ENCODE data around the gene PIGC.

Gene PIGC

GRCh38 chr1:172477741-172478140 is 33.9 kb upstream of the PIGC start:
- no peaks in the 10 kb centered on the region for H3K27me3 ChIP-seq (ENCODE audit: control insufficient read depth in 1 of 2, insufficient read depth in 2 of 2, low read length in 2 of 2)
- H3K9ac ChIP-seq (ENCODE audit: low read length): no peak overlapping the region
- no peak overlapping the region for H3K4me3 ChIP-seq (ENCODE audit: low read depth in 1 of 2, low read length in 2 of 2)
- no peaks in the 10 kb centered on the region for H3K4me1 ChIP-seq (ENCODE audit: insufficient read depth, low read length)
- no peaks in the 10 kb centered on the region for H3K36me3 ChIP-seq (ENCODE audit: insufficient read depth, low read length)
- H3K27ac ChIP-seq (ENCODE audit: low read depth, low read length): no peak overlapping the region
- H3K9me3 ChIP-seq (ENCODE audit: low read length): no peaks in the 10 kb centered on the region

- H3K9ac ChIP-seq (ENCODE audit: low read length): no peak overlapping the region
- H3K36me3 ChIP-seq (ENCODE audit: insufficient read depth, low read length): no peaks in the 10 kb centered on the region
- no peaks in the 10 kb centered on the region for H3K4me1 ChIP-seq (ENCODE audit: insufficient read depth, low read length)
- no peaks in the 10 kb centered on the region for H3K9me3 ChIP-seq (ENCODE audit: low read length)
- no peak overlapping the region for H3K27ac ChIP-seq (ENCODE audit: low read depth, low read length)
- H3K4me3 ChIP-seq (ENCODE audit: low read depth in 1 of 2, low read length in 2 of 2): no peak overlapping the region
- H3K27me3 ChIP-seq (ENCODE audit: control insufficient read depth in 1 of 2, insufficient read depth in 2 of 2, low read length in 2 of 2): no peaks in the 10 kb centered on the region
These were observed 33.3 kb upstream of the PIGC start for GRCh38 chr1:172477216-172477615.

DNA sequence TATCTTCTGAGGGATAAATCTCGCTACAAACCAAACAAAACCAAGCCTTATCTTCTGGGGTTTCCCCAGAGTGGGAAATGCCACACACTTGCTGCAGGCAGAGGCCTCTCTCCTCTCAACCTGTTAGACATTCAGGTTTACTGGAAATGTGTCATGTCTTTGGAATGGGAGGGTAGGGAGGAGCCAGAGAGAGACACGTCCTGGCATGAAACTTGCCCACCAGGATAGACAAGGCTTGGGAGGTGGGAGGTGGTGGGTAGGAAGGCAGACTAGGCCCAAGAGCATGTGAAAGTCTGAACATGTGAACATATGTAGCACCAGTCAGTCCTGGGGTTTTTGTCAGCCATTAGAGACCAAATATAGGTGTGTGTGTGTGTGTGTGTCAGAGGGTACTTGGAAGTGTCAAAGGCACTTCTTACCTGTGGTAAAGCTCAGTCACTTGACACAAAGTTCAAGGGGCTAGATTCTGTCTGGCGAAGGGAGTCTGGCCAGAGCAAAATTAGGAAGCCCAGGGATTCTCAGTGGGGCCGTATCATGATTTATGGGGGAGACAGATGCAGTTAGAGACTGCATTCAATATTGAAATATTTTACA is 32.4 kb upstream of the PIGC start:
- Histone ChIP-seq H3K36me3 (ENCODE audit: insufficient read depth, low read length) (no peaks in the 10 kb centered on the region), H3K27ac (ENCODE audit: low read depth, low read length) (no peak overlapping the region), H3K4me3 (ENCODE audit: low read depth in 1 of 2, low read length in 2 of 2) (no peak overlapping the region), H3K27me3 (ENCODE audit: control insufficient read depth in 1 of 2, insufficient read depth in 2 of 2, low read length in 2 of 2) (no peaks in the 10 kb centered on the region), H3K4me1 (ENCODE audit: insufficient read depth, low read length) (no peaks in the 10 kb centered on the region), H3K9ac (ENCODE audit: low read length) (no peak overlapping the region), H3K9me3 (ENCODE audit: low read length) (no peaks in the 10 kb centered on the region)

DNA sequence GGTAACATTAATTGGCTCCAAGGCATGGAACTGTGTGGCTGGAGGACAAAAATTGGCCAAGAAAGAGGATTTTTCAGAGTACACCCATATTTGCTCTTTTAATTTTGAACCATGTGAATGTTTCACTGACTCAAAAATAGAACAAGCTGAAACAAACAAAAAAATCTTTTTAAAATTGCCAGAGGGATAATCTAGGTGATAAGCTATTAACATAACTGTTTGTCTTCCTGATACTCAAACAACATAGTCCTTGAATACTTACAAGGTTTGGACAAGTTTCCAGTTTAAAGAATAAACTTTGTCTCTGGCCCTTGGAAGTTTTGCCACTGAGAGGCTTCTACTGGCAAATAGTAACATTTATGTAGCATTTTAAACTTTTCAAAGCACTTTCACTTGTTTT is 30.0 kb upstream of the PIGC start:
- H3K36me3 ChIP-seq (ENCODE audit: insufficient read depth, low read length): no peaks in the 10 kb centered on the region
- no peaks in the 10 kb centered on the region for H3K9me3 ChIP-seq (ENCODE audit: low read length)
- H3K4me3 ChIP-seq (ENCODE audit: low read depth in 1 of 2, low read length in 2 of 2): no peak overlapping the region
- no peak overlapping the region for H3K27ac ChIP-seq (ENCODE audit: low read depth, low read length)
- H3K4me1 ChIP-seq (ENCODE audit: insufficient read depth, low read length): no peaks in the 10 kb centered on the region
- no peak overlapping the region for H3K9ac ChIP-seq (ENCODE audit: low read length)
- H3K27me3 ChIP-seq (ENCODE audit: control insufficient read depth in 1 of 2, insufficient read depth in 2 of 2, low read length in 2 of 2): no peaks in the 10 kb centered on the region

GRCh38 chr1:172473302-172473701 is 29.4 kb upstream of the PIGC start:
- Histone ChIP-seq H3K4me1 (ENCODE audit: insufficient read depth, low read length) (no peaks in the 10 kb centered on the region), H3K27ac (ENCODE audit: low read depth, low read length) (no peak overlapping the region), H3K27me3 (ENCODE audit: control insufficient read depth in 1 of 2, insufficient read depth in 2 of 2, low read length in 2 of 2) (no peaks in the 10 kb centered on the region), H3K36me3 (ENCODE audit: insufficient read depth, low read length) (no peaks in the 10 kb centered on the region), H3K4me3 (ENCODE audit: low read depth in 1 of 2, low read length in 2 of 2) (no peak overlapping the region), H3K9ac (ENCODE audit: low read length) (no peak overlapping the region), H3K9me3 (ENCODE audit: low read length) (no peaks in the 10 kb centered on the region)

DNA sequence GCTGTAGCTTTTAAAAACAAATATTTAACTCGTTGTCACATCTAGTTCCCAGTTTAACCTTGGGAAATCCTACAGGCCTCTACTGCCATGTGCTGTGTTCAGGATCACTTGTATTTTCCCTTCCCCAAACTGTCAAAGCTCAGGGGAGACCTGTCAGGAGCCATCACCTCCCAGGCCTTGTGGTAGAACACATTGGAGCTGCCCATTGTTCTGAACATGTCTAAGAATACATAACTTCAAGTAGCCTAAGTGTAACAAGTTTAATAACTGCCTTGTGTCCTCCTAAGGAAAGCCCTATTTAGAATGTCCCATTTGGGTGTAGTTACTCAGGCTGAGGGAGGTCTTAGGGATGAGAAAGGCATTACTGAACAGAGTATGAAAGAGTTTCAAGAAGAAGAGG is 28.6 kb upstream of the PIGC start:
- no peak overlapping the region for H3K4me3 ChIP-seq (ENCODE audit: low read depth in 1 of 2, low read length in 2 of 2)
- no peaks in the 10 kb centered on the region for H3K4me1 ChIP-seq (ENCODE audit: insufficient read depth, low read length)
- no peak overlapping the region for H3K9ac ChIP-seq (ENCODE audit: low read length)
- H3K27me3 ChIP-seq (ENCODE audit: control insufficient read depth in 1 of 2, insufficient read depth in 2 of 2, low read length in 2 of 2): no peaks in the 10 kb centered on the region
- no peak overlapping the region for H3K27ac ChIP-seq (ENCODE audit: low read depth, low read length)
- no peaks in the 10 kb centered on the region for H3K36me3 ChIP-seq (ENCODE audit: insufficient read depth, low read length)
- no peaks in the 10 kb centered on the region for H3K9me3 ChIP-seq (ENCODE audit: low read length)

- Histone ChIP-seq H3K36me3 (ENCODE audit: insufficient read depth, low read length) (no peaks in the 10 kb centered on the region), H3K27me3 (ENCODE audit: control insufficient read depth in 1 of 2, insufficient read depth in 2 of 2, low read length in 2 of 2) (no peaks in the 10 kb centered on the region), H3K9ac (ENCODE audit: low read length) (no peak overlapping the region), H3K27ac (ENCODE audit: low read depth, low read length) (no peak overlapping the region), H3K4me3 (ENCODE audit: low read depth in 1 of 2, low read length in 2 of 2) (no peak overlapping the region), H3K9me3 (ENCODE audit: low read length) (no peaks in the 10 kb centered on the region), H3K4me1 (ENCODE audit: insufficient read depth, low read length) (no peaks in the 10 kb centered on the region)
These were observed 27.8 kb upstream of the PIGC start for GRCh38 chr1:172471666-172472065.

GRCh38 chr1:172470149-172470548 is 26.3 kb upstream of the PIGC start:
- H3K9me3 ChIP-seq (ENCODE audit: low read length): no peaks in the 10 kb centered on the region
- H3K27me3 ChIP-seq (ENCODE audit: control insufficient read depth in 1 of 2, insufficient read depth in 2 of 2, low read length in 2 of 2): no peaks in the 10 kb centered on the region
- no peak overlapping the region for H3K4me3 ChIP-seq (ENCODE audit: low read depth in 1 of 2, low read length in 2 of 2)
- no peak overlapping the region for H3K27ac ChIP-seq (ENCODE audit: low read depth, low read length)
- no peaks in the 10 kb centered on the region for H3K36me3 ChIP-seq (ENCODE audit: insufficient read depth, low read length)
- H3K9ac ChIP-seq (ENCODE audit: low read length): no peak overlapping the region
- H3K4me1 ChIP-seq (ENCODE audit: insufficient read depth, low read length): no peaks in the 10 kb centered on the region

DNA sequence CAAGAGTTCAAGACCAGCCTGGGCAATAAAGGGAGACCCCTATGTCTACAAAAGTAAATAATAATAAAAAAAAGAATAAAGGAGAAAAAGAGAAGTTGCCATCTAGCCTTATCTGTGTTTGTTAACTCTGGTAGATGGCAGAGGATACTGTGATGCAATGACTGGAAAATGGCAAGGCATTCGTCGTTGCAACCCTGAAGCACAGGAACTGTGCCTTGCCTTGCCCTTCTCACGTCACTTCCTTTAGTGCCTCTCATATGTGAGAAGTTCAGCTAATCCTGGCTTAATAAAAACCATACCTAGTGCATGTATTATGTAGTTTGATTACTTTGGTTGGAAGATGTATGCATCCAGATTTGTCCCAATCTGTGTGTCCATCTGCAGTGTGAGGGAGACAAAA is 25.8 kb upstream of the PIGC start:
- H3K9ac ChIP-seq (ENCODE audit: low read length): no peak overlapping the region
- H3K9me3 ChIP-seq (ENCODE audit: low read length): no peaks in the 10 kb centered on the region
- H3K4me1 ChIP-seq (ENCODE audit: insufficient read depth, low read length): no peaks in the 10 kb centered on the region
- H3K27me3 ChIP-seq (ENCODE audit: control insufficient read depth in 1 of 2, insufficient read depth in 2 of 2, low read length in 2 of 2): no peaks in the 10 kb centered on the region
- no peaks in the 10 kb centered on the region for H3K36me3 ChIP-seq (ENCODE audit: insufficient read depth, low read length)
- H3K27ac ChIP-seq (ENCODE audit: low read depth, low read length): no peak overlapping the region
- no peak overlapping the region for H3K4me3 ChIP-seq (ENCODE audit: low read depth in 1 of 2, low read length in 2 of 2)

GRCh38 chr1:172468296-172468695 is 24.4 kb upstream of the PIGC start:
- Histone ChIP-seq H3K9ac (ENCODE audit: low read length) (no peak overlapping the region), H3K36me3 (ENCODE audit: insufficient read depth, low read length) (no peaks in the 10 kb centered on the region), H3K27ac (ENCODE audit: low read depth, low read length) (no peak overlapping the region), H3K9me3 (ENCODE audit: low read length) (no peaks in the 10 kb centered on the region), H3K4me1 (ENCODE audit: insufficient read depth, low read length) (no peaks in the 10 kb centered on the region), H3K27me3 (ENCODE audit: control insufficient read depth in 1 of 2, insufficient read depth in 2 of 2, low read length in 2 of 2) (no peaks in the 10 kb centered on the region), H3K4me3 (ENCODE audit: low read depth in 1 of 2, low read length in 2 of 2) (no peak overlapping the region)

- Histone ChIP-seq H3K9me3 (ENCODE audit: low read length) (no peaks in the 10 kb centered on the region), H3K9ac (ENCODE audit: low read length) (no peak overlapping the region)
These were observed 23.6 kb upstream of the PIGC start for GRCh38 chr1:172467446-172467845.

DNA sequence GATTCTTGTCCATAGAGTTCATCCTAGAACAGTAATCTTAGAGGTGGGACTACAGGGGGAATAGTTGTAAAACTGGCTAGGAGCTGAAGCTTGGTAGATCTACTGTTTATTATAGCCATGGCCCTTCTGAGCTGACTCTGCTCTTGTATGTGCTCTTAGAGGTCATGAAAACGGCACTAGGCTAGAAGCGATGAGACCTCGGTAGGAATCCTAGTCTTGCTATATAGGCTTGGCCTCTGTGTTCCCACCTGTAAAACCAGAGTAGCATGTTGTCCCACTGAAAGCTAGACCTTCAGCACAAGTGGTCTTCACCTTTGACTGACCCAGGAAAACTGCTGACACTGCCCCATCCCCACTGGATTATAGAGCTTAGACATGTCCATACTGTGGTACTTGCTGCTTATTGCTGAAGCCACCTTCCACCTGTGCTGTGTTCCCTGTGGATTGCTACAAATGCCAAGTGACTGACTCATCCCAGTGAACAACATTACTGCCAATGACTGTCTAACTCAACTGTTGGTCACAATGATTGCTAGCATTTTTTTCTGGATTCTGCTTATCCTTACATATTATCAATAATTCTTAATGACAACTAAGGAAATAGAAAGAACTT is 23.0 kb upstream of the PIGC start:
- Histone ChIP-seq H3K27ac (ENCODE audit: low read depth, low read length) (no peak overlapping the region), H3K27me3 (ENCODE audit: control insufficient read depth in 1 of 2, insufficient read depth in 2 of 2, low read length in 2 of 2) (no peaks in the 10 kb centered on the region), H3K4me3 (ENCODE audit: low read depth in 1 of 2, low read length in 2 of 2) (no peak overlapping the region), H3K4me1 (ENCODE audit: insufficient read depth, low read length) (no peaks in the 10 kb centered on the region), H3K36me3 (ENCODE audit: insufficient read depth, low read length) (no peaks in the 10 kb centered on the region), H3K9ac (ENCODE audit: low read length) (no peak overlapping the region), H3K9me3 (ENCODE audit: low read length) (no peaks in the 10 kb centered on the region)

More at GRCh38 chr1:172467446-172467845, 23.6 kb upstream of the PIGC start:
- Histone ChIP-seq H3K4me3 (ENCODE audit: low read depth in 1 of 2, low read length in 2 of 2) (no peak overlapping the region), H3K27me3 (ENCODE audit: control insufficient read depth in 1 of 2, insufficient read depth in 2 of 2, low read length in 2 of 2) (no peaks in the 10 kb centered on the region), H3K4me1 (ENCODE audit: insufficient read depth, low read length) (no peaks in the 10 kb centered on the region), H3K27ac (ENCODE audit: low read depth, low read length) (no peak overlapping the region), H3K36me3 (ENCODE audit: insufficient read depth, low read length) (no peaks in the 10 kb centered on the region)

Data from muscle layer of colon (tissue), 2 donors.